Mesenchymal stem cell (in vitro differentiated cells and primary cell): Measurements from ENCODE around the gene KIF26B.
A peak's percentile ranks its signal among the peaks of the same experiment; 100 is the strongest.

Source experiments
- DNase-seq: peaks from one replicate; pipeline ENCODE4 v3.0.0-alpha.2; 2013
- H2AFZ ChIP-seq: one replicate; pipeline ENCODE4 v1.6.1; 2013; ENCODE audit warnings: low read depth, mild to moderate bottlenecking, control low read depth, inconsistent platforms, low read length, moderate library complexity
- H2AK5ac ChIP-seq: 2 replicates; pipeline ENCODE4 v1.6.1; 2013; ENCODE audit warnings: low read length, moderate library complexity, mild to moderate bottlenecking, inconsistent platforms; ENCODE audit not compliant: severe bottlenecking
- H2BK120ac ChIP-seq: one replicate; pipeline ENCODE4 v1.6.1; 2013; ENCODE audit warnings: low read depth, mild to moderate bottlenecking, inconsistent platforms, low read length, moderate library complexity
- H2BK12ac ChIP-seq, 2 experiments: one replicate each; pipeline ENCODE4 v1.6.1; 2013; ENCODE audit warnings: inconsistent platforms in 2 of 2, low read length in 2 of 2, mild to moderate bottlenecking in 2 of 2, moderate library complexity in 2 of 2, control low read depth in 1 of 2
- H2BK15ac ChIP-seq: one replicate; pipeline ENCODE4 v1.6.1; 2013; ENCODE audit warnings: mild to moderate bottlenecking, low read depth, inconsistent platforms; ENCODE audit not compliant: poor library complexity, severe bottlenecking
- H2BK5ac ChIP-seq: 2 replicates; pipeline ENCODE4 v1.6.1; 2013; ENCODE audit warnings: low read depth, mild to moderate bottlenecking, low read length, control low read depth, inconsistent platforms; ENCODE audit not compliant: poor library complexity, severe bottlenecking
- H3K14ac ChIP-seq, 2 experiments: one replicate each; pipeline ENCODE4 v1.6.1; 2013; ENCODE audit warnings: inconsistent platforms in 2 of 2, low read length in 2 of 2, control low read depth in 1 of 2, mild to moderate bottlenecking in 1 of 2, moderate library complexity in 1 of 2
- H3K18ac ChIP-seq, 2 experiments: one replicate each; pipeline ENCODE4 v1.6.1; 2013; ENCODE audit warnings: inconsistent platforms in 2 of 2, low read length in 2 of 2, control low read depth in 1 of 2, low read depth in 1 of 2, mild to moderate bottlenecking in 1 of 2
- H3K23ac ChIP-seq, 2 experiments: one replicate each; pipeline ENCODE4 v1.6.1; 2013; ENCODE audit warnings: inconsistent platforms in 2 of 2, low read length in 2 of 2, mild to moderate bottlenecking in 2 of 2, moderate library complexity in 2 of 2, control low read depth in 1 of 2
- H3K27ac ChIP-seq: 2 replicates; pipeline ENCODE4 v1.5.1; 2013; ENCODE audit warnings: mild to moderate bottlenecking, moderate library complexity, low read length, control low read depth, inconsistent platforms; ENCODE audit not compliant: poor library complexity, severe bottlenecking
- H3K27me3 ChIP-seq, 2 experiments: 2 replicates each; pipeline versions ENCODE4 v1.6.1 to v1.7.0; 2013; ENCODE audit warnings: low read length in 2 of 2, mild to moderate bottlenecking in 2 of 2, moderate library complexity in 2 of 2, control low read depth in 1 of 2, inconsistent platforms in 1 of 2; ENCODE audit not compliant: control insufficient read depth in 1 of 2, insufficient read depth in 1 of 2
- H3K36me3 ChIP-seq, 2 experiments: 2 replicates each; pipeline versions ENCODE4 v1.6.1 to v1.7.0; 2013; ENCODE audit warnings: low read length in 2 of 2, control low read depth in 1 of 2, inconsistent platforms in 1 of 2, low read depth in 1 of 2, mild to moderate bottlenecking in 1 of 2; ENCODE audit not compliant: insufficient read depth in 2 of 2, control insufficient read depth in 1 of 2
- H3K4ac ChIP-seq, 2 experiments: one replicate each; pipeline ENCODE4 v1.6.1; 2013; ENCODE audit warnings: inconsistent platforms in 2 of 2, low read length in 2 of 2, mild to moderate bottlenecking in 2 of 2, moderate library complexity in 2 of 2, control low read depth in 1 of 2, low read depth in 1 of 2
- H3K4me1 ChIP-seq: 2 replicates; pipeline ENCODE4 v1.6.1; 2013; ENCODE audit warnings: low read depth, low read length, control low read depth; ENCODE audit not compliant: control insufficient read depth, insufficient read depth
- H3K4me2 ChIP-seq: 2 replicates; pipeline ENCODE4 v1.6.1; 2013; ENCODE audit warnings: low read length, mild to moderate bottlenecking, inconsistent platforms; ENCODE audit not compliant: poor library complexity, severe bottlenecking
- H3K4me3 ChIP-seq, 2 experiments: 2 replicates each; pipeline versions ENCODE4 v1.5.1 to v1.7.0; 2013; ENCODE audit warnings: low read length in 2 of 2, mild to moderate bottlenecking in 2 of 2, control low read depth in 1 of 2, low read depth in 1 of 2; ENCODE audit not compliant: insufficient read depth in 1 of 2
- H3K79me1 ChIP-seq: replicated peaks from 2 replicates; pipeline ENCODE4 v1.6.1; 2013; ENCODE audit warnings: mild to moderate bottlenecking, control low read depth, low read length, inconsistent platforms; ENCODE audit not compliant: poor library complexity, severe bottlenecking
- H3K9ac ChIP-seq: 2 replicates; pipeline ENCODE4 v1.7.0; 2013; ENCODE audit warnings: mild to moderate bottlenecking, low read length, moderate library complexity
- H3K9me3 ChIP-seq: 2 replicates; pipeline ENCODE4 v1.7.0; 2013; ENCODE audit warnings: mild to moderate bottlenecking, low read length; ENCODE audit not compliant: control insufficient read depth
- H4K8ac ChIP-seq: one replicate; pipeline ENCODE4 v1.6.1; 2013; ENCODE audit warnings: inconsistent platforms, mild to moderate bottlenecking, low read length, moderate library complexity
- H4K91ac ChIP-seq: one replicate; pipeline ENCODE4 v1.6.1; 2013; ENCODE audit warnings: mild to moderate bottlenecking, low read length, inconsistent platforms
- WGBS: methylation state at CpG from one replicate; pipeline ENCODE4 v1.1.7; 2013; ENCODE audit warnings: mixed read lengths; 5-methylcytosine and 5-hydroxymethylcytosine counted together

KIF26B gene

GRCh38 chr1:245622332-245623014 lies 467.7 kb downstream of the KIF26B start:
- Histone ChIP-seq H3K9ac (no peak overlapping the region), H2AK5ac (no peak overlapping the region), H2AFZ (no peak overlapping the region), H3K4me1 (no peaks in the 10 kb centered on the region), H3K18ac (no peak overlapping the region), H3K4me3 (no peak overlapping the region), H3K14ac (peak overlapping the region in 1 of 2 experiments; percentile 11), H3K4ac (no peak overlapping the region), H2BK120ac (no peak overlapping the region), H2BK15ac (no peak overlapping the region), H3K23ac (peak overlapping the region in 1 of 2 experiments; percentile 72), H3K27ac (no peak overlapping the region), H3K9me3 (no peaks in the 10 kb centered on the region), H3K27me3 (no peaks in the 10 kb centered on the region), H3K79me1 (no peaks in the 10 kb centered on the region), H3K4me2 (no peak overlapping the region), H3K36me3 (no peaks in the 10 kb centered on the region), H2BK12ac (no peak overlapping the region), H2BK5ac (no peak overlapping the region), H4K91ac (no peak overlapping the region), H4K8ac (no peak overlapping the region)
- WGBS, result 94% methylated on average over 16 of the region's 18 CpGs
- DNase-seq, result no peak

GRCh38 chr1:245641384-245641783 lies 486.6 kb downstream of the KIF26B start:
- H3K36me3 ChIP-seq, result peaks cover 0 to 3% of the 10 kb centered on the region in 2 experiments
- H2AK5ac ChIP-seq, result no peak overlapping the region
- H3K4me3 ChIP-seq, result no peak overlapping the region
- H3K4me2 ChIP-seq, result no peak overlapping the region
- H3K79me1 ChIP-seq, result no peaks in the 10 kb centered on the region
- H3K23ac ChIP-seq, result no peak overlapping the region
- H3K4me1 ChIP-seq, result no peaks in the 10 kb centered on the region
- no peak overlapping the region for H3K14ac ChIP-seq
- peaks cover 0 to 10% of the 10 kb centered on the region in 2 experiments for H3K27me3 ChIP-seq
- no peak overlapping the region for H3K18ac ChIP-seq
- DNase-seq, result no peak
- peaks cover 44% of the 10 kb centered on the region for H3K9me3 ChIP-seq
- WGBS, result 83% methylated on average over 1 of the region's 1 CpG
- H4K91ac ChIP-seq, result no peak overlapping the region
- H3K9ac ChIP-seq, result no peak overlapping the region
- H3K27ac ChIP-seq, result no peak overlapping the region
- no peak overlapping the region for H2BK12ac ChIP-seq
- H2BK120ac ChIP-seq, result no peak overlapping the region
- no peak overlapping the region for H3K4ac ChIP-seq
- no peak overlapping the region for H2AFZ ChIP-seq
- H2BK15ac ChIP-seq, result no peak overlapping the region
- H4K8ac ChIP-seq, result no peak overlapping the region
- H2BK5ac ChIP-seq, result no peak overlapping the region

- DNase-seq, result no peak
- Histone ChIP-seq H2BK15ac (no peak overlapping the region), H3K27me3 (peaks cover 0 to 28% of the 10 kb centered on the region in 2 experiments), H3K14ac (no peak overlapping the region), H3K4me1 (peaks cover 2% of the 10 kb centered on the region), H2BK12ac (no peak overlapping the region), H2BK120ac (no peak overlapping the region), H2BK5ac (no peak overlapping the region), H3K4me3 (no peak overlapping the region), H3K4ac (no peak overlapping the region), H3K23ac (no peak overlapping the region), H3K79me1 (no peaks in the 10 kb centered on the region), H2AK5ac (no peak overlapping the region), H3K4me2 (no peak overlapping the region), H3K18ac (no peak overlapping the region), H4K8ac (no peak overlapping the region), H4K91ac (no peak overlapping the region), H2AFZ (no peak overlapping the region), H3K27ac (no peak overlapping the region), H3K9me3 (peaks cover 39% of the 10 kb centered on the region), H3K9ac (no peak overlapping the region), H3K36me3 (peaks cover 0 to 3% of the 10 kb centered on the region in 2 experiments)
- WGBS, result 87% methylated on average over 3 of the region's 4 CpGs
Observed at GRCh38 chr1:245645406-245645805, 490.6 kb downstream of the KIF26B start.

DNA sequence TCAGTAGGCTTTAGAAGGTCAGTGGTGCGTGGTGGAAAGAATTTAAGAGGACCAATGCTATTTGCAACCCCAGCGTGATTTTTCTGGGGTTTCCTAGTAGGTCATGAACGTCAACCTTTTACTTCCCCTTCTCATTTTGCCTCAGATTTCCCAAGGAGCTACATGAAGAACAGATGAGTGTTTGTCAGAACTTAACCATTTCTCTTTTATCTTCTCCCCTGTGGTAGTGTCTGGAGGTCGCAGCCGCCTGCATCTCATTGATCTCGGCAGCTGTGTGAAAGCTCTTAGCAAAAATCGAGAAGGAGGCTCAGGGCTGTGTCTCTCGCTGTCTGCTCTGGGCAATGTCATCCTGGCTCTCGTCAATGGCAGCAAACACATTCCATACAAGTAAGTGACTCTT lies 491.1 kb downstream of the KIF26B start:
- no peak for DNase-seq

More for the DNA sequence above, 491.1 kb downstream of the KIF26B start:
- Histone ChIP-seq H2BK12ac (no peak overlapping the region), H3K79me1 (no peaks in the 10 kb centered on the region), H2BK15ac (no peak overlapping the region), H4K8ac (peak overlapping the region; percentile 8), H3K9ac (no peak overlapping the region), H3K4me1 (peaks cover 2% of the 10 kb centered on the region), H3K27ac (no peak overlapping the region), H2BK5ac (no peak overlapping the region), H3K4me2 (no peak overlapping the region), H3K23ac (no peak overlapping the region), H3K14ac (no peak overlapping the region), H3K36me3 (peaks cover 0 to 3% of the 10 kb centered on the region in 2 experiments), H3K4me3 (no peak overlapping the region), H3K18ac (no peak overlapping the region), H4K91ac (no peak overlapping the region), H3K9me3 (peaks cover 34% of the 10 kb centered on the region), H3K27me3 (peaks cover 0 to 33% of the 10 kb centered on the region in 2 experiments), H2AFZ (no peak overlapping the region), H2BK120ac (no peak overlapping the region), H3K4ac (no peak overlapping the region), H2AK5ac (no peak overlapping the region)
- 62% methylated on average over 7 of the region's 9 CpGs for WGBS
